AG09309 (cell line): Measurements from ENCODE around the gene FGD1.
"Not testable (repeated sequence)": the region's sequence is repeated elsewhere in the genome, so short reads cannot be mapped to it uniquely, and the experiment has no call there.

Source experiments
- DNase-seq: peaks from one replicate; pipeline ENCODE4 v3.0.0-alpha.2; 2010; ENCODE audit warnings: low read depth
- H3K4me3 ChIP-seq: 2 replicates; pipeline ENCODE4 v1.5.1; 2011; ENCODE audit warnings: mild to moderate bottlenecking, low read depth, low read length, moderate library complexity; ENCODE audit not compliant: control insufficient read depth
- TF ChIP-seq, protein P1 (sequence below): IDR thresholded peaks from 2 replicates; pipeline ENCODE4 v1.5.1; 2011; ENCODE audit warnings: mild to moderate bottlenecking, low read depth, low read length, inconsistent platforms; ENCODE audit not compliant: insufficient read depth, control insufficient read depth; ENCODE audit errors: missing control alignments

Gene FGD1

DNA sequence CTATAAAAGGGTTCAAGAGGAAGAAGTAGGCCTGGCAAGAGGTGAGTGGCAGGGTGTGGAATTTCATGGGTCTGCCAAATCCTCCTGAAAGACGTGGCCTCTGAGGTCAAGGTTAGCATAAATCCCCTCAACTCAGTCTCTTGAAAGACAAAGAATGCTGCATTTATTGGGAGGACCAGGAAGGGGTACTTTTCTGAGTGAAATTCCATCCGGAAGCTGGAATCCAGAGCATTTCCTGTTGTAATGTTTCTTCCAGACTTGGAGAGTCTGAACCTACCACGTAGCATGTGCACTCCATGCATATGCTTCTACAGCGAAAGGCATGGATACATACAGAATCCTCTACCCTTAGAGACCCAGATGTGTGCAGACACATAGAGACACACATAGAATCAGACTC lies 13.4 kb upstream of the FGD1 start:
- TF ChIP-seq, protein P1, sequence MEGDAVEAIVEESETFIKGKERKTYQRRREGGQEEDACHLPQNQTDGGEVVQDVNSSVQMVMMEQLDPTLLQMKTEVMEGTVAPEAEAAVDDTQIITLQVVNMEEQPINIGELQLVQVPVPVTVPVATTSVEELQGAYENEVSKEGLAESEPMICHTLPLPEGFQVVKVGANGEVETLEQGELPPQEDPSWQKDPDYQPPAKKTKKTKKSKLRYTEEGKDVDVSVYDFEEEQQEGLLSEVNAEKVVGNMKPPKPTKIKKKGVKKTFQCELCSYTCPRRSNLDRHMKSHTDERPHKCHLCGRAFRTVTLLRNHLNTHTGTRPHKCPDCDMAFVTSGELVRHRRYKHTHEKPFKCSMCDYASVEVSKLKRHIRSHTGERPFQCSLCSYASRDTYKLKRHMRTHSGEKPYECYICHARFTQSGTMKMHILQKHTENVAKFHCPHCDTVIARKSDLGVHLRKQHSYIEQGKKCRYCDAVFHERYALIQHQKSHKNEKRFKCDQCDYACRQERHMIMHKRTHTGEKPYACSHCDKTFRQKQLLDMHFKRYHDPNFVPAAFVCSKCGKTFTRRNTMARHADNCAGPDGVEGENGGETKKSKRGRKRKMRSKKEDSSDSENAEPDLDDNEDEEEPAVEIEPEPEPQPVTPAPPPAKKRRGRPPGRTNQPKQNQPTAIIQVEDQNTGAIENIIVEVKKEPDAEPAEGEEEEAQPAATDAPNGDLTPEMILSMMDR, result no peak
- DNase-seq, result no peak
- no peak overlapping the region for H3K4me3 ChIP-seq

DNA sequence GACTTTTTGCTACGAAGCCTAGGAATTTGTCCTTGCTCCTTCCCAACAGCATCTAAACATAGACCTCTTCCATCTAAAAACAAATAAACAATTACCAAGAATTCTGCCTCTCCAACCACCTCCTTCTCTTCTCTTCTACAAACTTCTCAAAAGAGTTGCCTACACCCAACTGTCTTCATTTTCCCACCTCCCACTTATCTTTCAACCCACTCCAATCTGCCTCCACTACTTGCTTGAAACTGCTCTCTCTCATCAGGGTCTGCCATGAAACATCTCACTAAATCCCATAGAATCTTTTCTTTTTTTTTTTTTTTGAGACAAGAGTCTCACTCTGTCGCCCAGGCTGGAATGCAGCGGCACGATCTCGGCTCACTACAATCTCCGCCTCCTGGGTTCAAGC lies 902 bp upstream of the FGD1 start:
- DNase-seq, result no peak
- H3K4me3 ChIP-seq, result no peak overlapping the region
- TF ChIP-seq, protein P1, result no peak

DNA sequence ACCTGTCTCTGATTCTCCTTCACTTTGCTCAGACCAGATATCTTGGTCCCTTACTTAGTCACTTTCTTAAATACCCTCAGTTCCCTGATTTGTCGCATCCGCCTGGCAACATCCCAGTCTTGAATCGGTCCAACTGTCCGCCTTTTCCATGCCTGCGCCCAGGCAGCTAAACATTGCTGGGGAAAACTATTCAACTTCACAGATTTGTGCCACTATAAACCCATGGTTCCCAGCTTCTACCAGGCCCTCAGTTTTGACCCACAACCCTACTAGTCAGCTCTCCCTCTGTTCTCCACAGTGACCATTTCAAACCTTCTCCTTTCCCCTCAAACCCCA lies 451 bp upstream of the FGD1 start:
- peak overlapping the region; percentile 60 for H3K4me3 ChIP-seq
- no peak for DNase-seq
- TF ChIP-seq, protein P1, result no peak

DNA sequence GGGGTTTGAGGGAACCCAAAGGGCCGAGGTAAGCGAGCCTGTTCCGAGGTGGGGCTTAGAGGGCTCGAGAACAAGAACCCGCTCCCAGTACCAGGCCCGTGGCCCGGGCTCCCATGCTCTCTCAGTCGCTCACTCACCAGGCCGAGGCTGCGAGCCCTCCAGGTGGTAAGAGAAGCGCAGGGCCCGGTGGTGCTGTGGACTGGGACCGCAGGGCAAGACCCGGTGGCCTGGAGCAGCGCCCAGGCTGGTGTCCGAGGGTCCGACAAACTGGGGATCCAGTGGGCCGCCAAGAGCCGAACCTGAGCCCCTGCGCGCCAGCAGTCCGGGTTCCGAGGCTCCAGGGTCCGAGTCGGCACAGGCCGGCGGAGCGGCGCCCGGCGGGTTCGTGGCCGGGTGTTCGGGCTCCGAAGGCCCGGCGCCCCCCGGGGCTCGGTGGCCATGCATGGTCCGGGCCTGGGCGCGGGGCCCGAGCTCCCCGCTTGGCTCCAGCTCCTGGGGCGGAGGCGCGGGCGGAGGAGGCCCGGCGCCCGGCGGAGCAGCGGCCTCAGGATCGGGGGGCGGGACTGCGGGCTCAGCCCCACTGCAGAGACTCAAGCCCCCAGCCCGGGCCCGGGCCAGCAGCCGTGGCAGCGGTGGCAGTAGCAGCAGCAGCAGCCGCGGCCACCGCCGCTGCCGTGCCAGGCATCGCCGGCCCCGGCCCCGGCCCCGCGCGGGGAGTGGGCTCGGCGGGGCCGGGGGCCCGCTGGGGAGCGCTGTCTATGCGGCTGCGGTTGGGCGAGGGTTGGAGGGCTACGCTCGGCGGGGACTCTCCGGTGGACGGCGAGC lies 833 bp downstream of the FGD1 start:
- TF ChIP-seq, protein P1, result no peak
- peak overlapping the region; percentile 60 for H3K4me3 ChIP-seq
- DNase-seq, result no peak

DNA sequence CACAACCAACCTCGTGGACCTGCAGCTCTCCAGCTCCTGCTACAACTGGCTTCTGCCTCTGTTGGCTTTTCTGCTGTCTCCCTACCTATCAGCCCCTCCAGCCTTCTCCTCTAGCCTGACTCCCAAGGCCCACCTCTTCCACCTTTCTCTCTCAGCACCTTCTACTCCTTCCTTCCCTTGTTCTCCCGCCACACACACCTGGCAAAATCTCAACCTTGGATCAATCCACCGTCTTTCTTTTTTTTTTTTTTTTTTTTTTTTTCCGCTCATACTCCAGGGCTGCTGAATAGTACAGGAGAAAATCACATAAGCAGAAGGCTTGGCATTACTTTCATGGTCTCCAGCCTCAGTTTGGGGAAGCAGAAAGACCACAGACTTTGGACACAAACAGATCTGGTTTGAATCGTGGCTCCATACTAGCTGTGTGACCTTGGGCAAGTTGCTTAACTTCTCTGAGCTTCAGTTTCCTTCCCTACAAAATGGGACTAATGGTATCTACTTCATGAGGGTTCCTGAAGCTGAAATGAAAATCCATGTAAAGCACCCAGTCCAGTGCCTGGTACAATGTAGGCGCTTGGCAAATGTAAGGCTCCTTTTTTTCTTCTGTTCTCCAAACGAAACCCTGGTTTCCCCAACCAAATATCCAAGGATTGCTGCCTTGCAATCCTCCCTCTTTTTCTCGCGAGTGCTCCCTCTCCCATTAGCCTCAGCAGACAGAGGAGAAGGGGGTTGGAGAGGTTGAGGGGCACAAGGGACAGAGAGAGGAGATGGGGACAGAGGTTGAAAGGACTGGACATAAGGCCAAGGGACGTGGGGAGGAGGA lies 1.7 kb downstream of the FGD1 start:
- DNase-seq, result no peak
- peak overlapping the region; percentile 60 for H3K4me3 ChIP-seq
- TF ChIP-seq, protein P1, result no peak

DNA sequence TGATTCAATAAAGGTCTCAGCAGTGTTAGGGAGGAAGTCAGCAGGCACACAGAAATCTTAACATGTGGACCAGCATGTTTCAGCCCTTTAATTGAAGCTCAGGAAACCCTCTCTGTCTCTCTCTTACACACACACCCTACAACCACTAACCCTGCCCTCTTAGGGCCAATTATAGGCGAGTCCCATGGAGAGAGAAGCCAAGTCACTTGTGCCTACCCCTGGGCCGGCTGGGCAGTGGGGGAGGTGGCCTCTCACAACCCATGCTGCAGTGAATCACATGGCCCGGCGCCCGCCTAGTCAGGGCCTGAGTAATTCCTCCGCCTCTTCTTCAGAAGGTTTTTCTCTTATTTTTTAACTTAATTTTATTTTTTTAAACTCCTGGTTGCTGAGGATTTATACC lies 3.7 kb downstream of the FGD1 start:
- no peak for DNase-seq
- no peak overlapping the region; the same call in 1 of the 2 replicates for H3K4me3 ChIP-seq
- TF ChIP-seq, protein P1, result no peak

DNA sequence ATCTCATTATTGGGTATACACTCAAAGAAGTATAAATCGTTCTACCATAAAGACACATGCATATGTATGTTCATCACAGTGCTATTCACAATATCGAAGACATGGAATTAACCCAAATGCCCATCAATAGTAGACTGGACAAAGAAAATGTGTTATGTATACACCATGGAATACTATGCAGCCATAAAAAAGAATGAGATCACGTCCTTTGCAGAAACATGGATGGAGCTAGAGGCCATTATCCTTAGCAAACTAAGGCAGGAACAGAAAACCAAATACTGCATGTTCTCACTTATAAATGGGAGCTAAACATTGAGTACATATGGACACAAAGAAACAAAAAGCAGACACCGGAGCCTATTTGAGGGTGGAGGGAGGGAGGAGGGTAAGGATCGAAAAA lies 6.2 kb downstream of the FGD1 start:
- not testable (repeated sequence) for H3K4me3 ChIP-seq, DNase-seq
